Neural cell (in vitro differentiated cells): ENCODE results near the gene ADCK2. TPM values are rescaled to one million over a fixed set of nuclear protein-coding genes. Genes with fewer than 3 reads are reported as not detected.
A peak's percentile ranks its signal among the peaks of the same experiment; 100 is the strongest.

Source experiments
- H2AFZ ChIP-seq: fragments of 200-600, 300-800 bp; sonication (generic), shearing (Covaris generic); 2 replicates; pipeline ENCODE4 v1.6.0; 2014; ENCODE audit warnings: low read depth, mild to moderate bottlenecking, antibody characterized with exemption, low read length, moderate library complexity
- H3F3A ChIP-seq: fragments of 200-600 bp; shearing (Covaris generic); 2 replicates; pipeline ENCODE4 v1.6.1; 2016; ENCODE audit warnings: mild to moderate bottlenecking, moderate library complexity, mixed read lengths, antibody characterized with exemption, low read length; ENCODE audit not compliant: insufficient read depth, poor library complexity, severe bottlenecking
- H3K27ac ChIP-seq: fragments of 200-600, 300-800 bp; sonication (generic), shearing (Covaris generic); 2 replicates; pipeline ENCODE4 v1.5.1; 2014; ENCODE audit warnings: mild to moderate bottlenecking, low read length, moderate library complexity
- H3K27me3 ChIP-seq: fragments of 300-800, 200-600 bp; sonication (generic), shearing (Covaris generic); 2 replicates; pipeline ENCODE4 v1.6.0; 2014; ENCODE audit warnings: mild to moderate bottlenecking, low read depth, low read length, moderate library complexity; ENCODE audit not compliant: insufficient read depth
- H3K36me3 ChIP-seq: fragments of 300-800, 200-600 bp; sonication (generic), shearing (Covaris generic); 2 replicates; pipeline ENCODE4 v1.5.1; 2014; ENCODE audit warnings: mild to moderate bottlenecking, antibody characterized with exemption, low read length, moderate library complexity; ENCODE audit not compliant: insufficient read depth
- H3K4me2 ChIP-seq: fragments of 300-800, 200-600 bp; sonication (generic), shearing (Covaris generic); 2 replicates; pipeline ENCODE4 v1.6.0; 2014; ENCODE audit warnings: mild to moderate bottlenecking, low read length
- H3K4me3 ChIP-seq: fragments of 300-800, 200-600 bp; sonication (generic), shearing (Covaris generic); 2 replicates; pipeline ENCODE4 v1.5.1; 2014; ENCODE audit warnings: mild to moderate bottlenecking, low read length, moderate library complexity
- H3K79me2 ChIP-seq: fragments of 200-600 bp; shearing (Covaris generic); replicated peaks from 2 replicates; pipeline ENCODE4 v1.6.0; 2014; ENCODE audit warnings: mild to moderate bottlenecking, low read length, moderate library complexity; ENCODE audit not compliant: insufficient read depth
- H3K9ac ChIP-seq: fragments of 300-800, 200-600 bp; sonication (generic), shearing (Covaris generic); 2 replicates; pipeline ENCODE4 v1.6.1; 2016; ENCODE audit warnings: mild to moderate bottlenecking, low read length, mixed read lengths
- H3K9me2 ChIP-seq: fragments of 200-600 bp; shearing (Covaris generic); 2 replicates; pipeline ENCODE4 v1.6.1; 2016; ENCODE audit warnings: mild to moderate bottlenecking, low read length, mixed read lengths; ENCODE audit not compliant: insufficient read depth
- H3K9me3 ChIP-seq: fragments of 200-600, 300-800 bp; sonication (generic), shearing (Covaris generic); 2 replicates; pipeline ENCODE4 v1.6.1; 2016; ENCODE audit warnings: mild to moderate bottlenecking, mixed run types, low read length, moderate library complexity, mixed read lengths
- H4K20me1 ChIP-seq: fragments of 200-600 bp; shearing (Covaris generic); 2 replicates; pipeline ENCODE4 v1.6.1; 2016; ENCODE audit warnings: mild to moderate bottlenecking, mixed run types; ENCODE audit not compliant: insufficient read depth
- CTCF ChIP-seq: fragments of 450-650 bp; IDR thresholded peaks from 2 replicates; pipeline ENCODE4 v1.5.1; 2014; ENCODE audit warnings: antibody characterized with exemption, mild to moderate bottlenecking, moderate library complexity; ENCODE audit not compliant: poor library complexity, severe bottlenecking
- EP300 ChIP-seq: fragments of 450-650 bp; conservative IDR thresholded peaks from 2 replicates; pipeline ENCODE4 v1.6.1; 2014; ENCODE audit warnings: antibody characterized with exemption, mild to moderate bottlenecking, moderate library complexity; ENCODE audit not compliant: poor library complexity, severe bottlenecking
- EZH2 ChIP-seq: fragments of 200-600, 300-800 bp; shearing (Covaris generic), sonication (generic); IDR thresholded peaks from 2 replicates; pipeline ENCODE4 v1.6.1; 2014; ENCODE audit warnings: antibody characterized with exemption, low read length, borderline replicate concordance, mild to moderate bottlenecking; ENCODE audit not compliant: insufficient read depth, poor library complexity, severe bottlenecking
- MXI1 ChIP-seq: fragments of 450-650 bp; conservative IDR thresholded peaks from 2 replicates; pipeline ENCODE4 v1.6.1; 2014; ENCODE audit warnings: antibody characterized with exemption, mild to moderate bottlenecking; ENCODE audit not compliant: poor library complexity, severe bottlenecking
- POLR2AphosphoS5 ChIP-seq: IDR thresholded peaks from 2 replicates; pipeline ENCODE4 v1.6.1; 2012
- RAD21 ChIP-seq: fragments of 450-650 bp; conservative IDR thresholded peaks from 2 replicates; pipeline ENCODE4 v1.6.1; 2014; ENCODE audit warnings: antibody characterized with exemption, mild to moderate bottlenecking, moderate library complexity
- REST ChIP-seq: IDR thresholded peaks from 2 replicates; pipeline ENCODE4 v1.6.1; 2012; ENCODE audit warnings: borderline replicate concordance
- SMC3 ChIP-seq: fragments of 450-650 bp; conservative IDR thresholded peaks from 2 replicates; pipeline ENCODE4 v1.6.1; 2014; ENCODE audit warnings: antibody characterized with exemption, mild to moderate bottlenecking, moderate library complexity; ENCODE audit not compliant: poor library complexity
- TAF1 ChIP-seq: IDR thresholded peaks from 2 replicates; pipeline ENCODE4 v1.6.1; 2012; ENCODE audit warnings: low read depth
- polyA plus RNA-seq: library from polyadenylated mRNA; depleted of rRNA; stranded (reverse); fragments of >200 nt; gene quantifications from 2 replicates; pipeline ENCODE4 v1.2.3, GENCODE V29; 2014

The ADCK2 gene
- polyA plus RNA-seq, 1 donor from 2014 or later = 20.2 TPM

- peaks cover 13% of the 10 kb centered on the region for H3K27me3 ChIP-seq
- H3K27ac ChIP-seq = no peak overlapping the region
- H3F3A ChIP-seq = no peaks in the 10 kb centered on the region
- no peaks in the 10 kb centered on the region for H3K9me3 ChIP-seq
- no peaks in the 10 kb centered on the region for H3K79me2 ChIP-seq
- H3K4me3 ChIP-seq = peak overlapping the region; percentile 74
- H3K9ac ChIP-seq = no peak overlapping the region
- H2AFZ ChIP-seq = no peak overlapping the region
- H3K36me3 ChIP-seq = no peaks in the 10 kb centered on the region
- H3K9me2 ChIP-seq = no peaks in the 10 kb centered on the region
- no peaks in the 10 kb centered on the region for H4K20me1 ChIP-seq
- TF ChIP-seq EP300 (no peak), POLR2AphosphoS5 (no peak), MXI1 (no peak), EZH2 (no peak), CTCF (no peak), SMC3 (no peak), REST (no peak), RAD21 (no peak), TAF1 (no peak)
- H3K4me2 ChIP-seq = no peak overlapping the region
These were observed 779 bp upstream of the ADCK2 start for GRCh38 chr7:140671966-140672365.

GRCh38 chr7:140673063-140673773 lies 473 bp downstream of the ADCK2 start:
- no peak overlapping the region for H3K4me2 ChIP-seq
- H3K9me2 ChIP-seq = no peaks in the 10 kb centered on the region
- H3K27ac ChIP-seq = no peak overlapping the region
- TF ChIP-seq SMC3 (peak; percentile 13), POLR2AphosphoS5 (peak; percentile 3), EZH2 (no peak), EP300 (no peak), MXI1 (peak; percentile 46)
- H3K79me2 ChIP-seq = no peaks in the 10 kb centered on the region
- H3K36me3 ChIP-seq = no peaks in the 10 kb centered on the region
- peak overlapping the region; percentile 73 for H3K9ac ChIP-seq
- H3K27me3 ChIP-seq = peaks cover 13% of the 10 kb centered on the region
- peak overlapping the region; percentile 40 for H2AFZ ChIP-seq
- no peaks in the 10 kb centered on the region for H3K9me3 ChIP-seq
- H3K4me3 ChIP-seq = peak overlapping the region; percentile 74
- H3F3A ChIP-seq = no peaks in the 10 kb centered on the region
- no peaks in the 10 kb centered on the region for H4K20me1 ChIP-seq
